BJ (cell line): ENCODE results near the gene SMIM12. TPM values are rescaled to one million over a fixed set of nuclear protein-coding genes. Genes with fewer than 3 reads are reported as not detected.

Experiments used
- CTCF ChIA-PET: fragments of 350-600 bp; formaldehyde crosslinking; extraction: SDS; loops from one replicate; lab custom pipeline; 2021; ENCODE audit warnings: antibody characterized with exemption, inconsistent platforms; lab: Yijun Ruan, JAX
- POLR2A ChIA-PET: fragments of 300-600 bp; sonication (Branson Sonifier 250); formaldehyde crosslinking; extraction: SDS; loops from one replicate; lab custom pipeline; 2021; ENCODE audit warnings: antibody characterized with exemption; lab: Charles Lee
- DNase-seq: peaks from one replicate; pipeline ENCODE4 v3.0.0-alpha.2; 2011; ENCODE audit warnings: low read depth
- H3K27me3 ChIP-seq: 2 replicates; pipeline ENCODE4 v1.6.0; 2011; ENCODE audit warnings: low read length; ENCODE audit not compliant: control insufficient read depth, insufficient read depth
- H3K36me3 ChIP-seq: 2 replicates; pipeline ENCODE4 v1.5.1; 2011; ENCODE audit warnings: low read length; ENCODE audit not compliant: control insufficient read depth, insufficient read depth
- H3K4me3 ChIP-seq: 2 replicates; pipeline ENCODE4 v1.5.1; 2011; ENCODE audit warnings: low read depth, mild to moderate bottlenecking, control low read depth, low read length
- polyA plus RNA-seq: library from polyadenylated mRNA; depleted of rRNA; stranded (reverse); fragments of >200 nt; gene quantifications from 2 replicates; pipeline ENCODE4 v1.2.3, GENCODE V29; 2011
- TF ChIP-seq, protein P1 (sequence below): IDR thresholded peaks from 2 replicates; pipeline ENCODE4 v1.5.1; 2011; ENCODE audit warnings: low read depth, mild to moderate bottlenecking, control low read depth, inconsistent platforms, low read length, moderate library complexity; ENCODE audit not compliant: insufficient read depth

The SMIM12 gene
- polyA plus RNA-seq, 1 experiment = 44.8 TPM

DNA sequence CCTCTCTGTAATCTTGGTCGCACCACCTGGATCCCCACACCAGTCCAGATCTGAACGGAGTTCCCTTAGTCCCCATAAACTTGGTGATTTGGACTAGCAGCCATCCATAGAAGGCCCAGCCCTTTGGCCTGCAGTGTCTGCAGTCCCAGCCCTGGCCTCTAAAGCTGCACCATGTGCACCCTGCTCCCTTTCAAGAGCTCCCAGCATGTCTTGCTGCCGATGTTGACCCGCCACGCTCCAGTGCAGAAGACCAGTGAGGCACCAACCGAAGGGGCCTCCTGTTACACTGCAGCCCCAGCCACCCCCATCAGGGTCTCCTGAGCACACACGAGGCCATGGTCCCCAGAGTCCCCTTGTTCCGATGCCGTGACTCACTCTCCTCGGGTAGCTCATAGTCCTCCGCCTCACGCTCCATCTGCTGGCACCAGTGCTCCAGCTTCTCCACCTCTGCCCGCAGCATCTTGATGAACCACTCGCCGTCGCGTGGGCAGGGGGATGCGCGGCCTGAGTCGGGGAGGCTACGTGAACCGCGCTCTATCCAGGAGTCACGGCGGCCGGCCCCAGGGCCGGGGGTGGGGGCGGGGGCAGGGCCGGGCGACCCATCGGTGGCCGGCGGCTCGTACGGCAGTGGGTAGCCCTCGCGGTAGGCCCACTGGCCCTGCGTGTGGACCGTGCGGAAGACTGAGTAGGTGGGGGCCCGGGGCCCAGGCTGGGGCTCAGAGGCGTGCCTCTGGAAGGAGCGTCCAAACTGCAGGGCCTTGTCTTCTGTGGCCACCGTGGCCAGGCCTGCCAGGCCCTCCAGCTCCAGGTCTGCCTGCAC is 8.9 kb upstream of the SMIM12 start:
- peaks cover 7% of the 10 kb centered on the region for H3K27me3 ChIP-seq
- TF ChIP-seq, protein P1, sequence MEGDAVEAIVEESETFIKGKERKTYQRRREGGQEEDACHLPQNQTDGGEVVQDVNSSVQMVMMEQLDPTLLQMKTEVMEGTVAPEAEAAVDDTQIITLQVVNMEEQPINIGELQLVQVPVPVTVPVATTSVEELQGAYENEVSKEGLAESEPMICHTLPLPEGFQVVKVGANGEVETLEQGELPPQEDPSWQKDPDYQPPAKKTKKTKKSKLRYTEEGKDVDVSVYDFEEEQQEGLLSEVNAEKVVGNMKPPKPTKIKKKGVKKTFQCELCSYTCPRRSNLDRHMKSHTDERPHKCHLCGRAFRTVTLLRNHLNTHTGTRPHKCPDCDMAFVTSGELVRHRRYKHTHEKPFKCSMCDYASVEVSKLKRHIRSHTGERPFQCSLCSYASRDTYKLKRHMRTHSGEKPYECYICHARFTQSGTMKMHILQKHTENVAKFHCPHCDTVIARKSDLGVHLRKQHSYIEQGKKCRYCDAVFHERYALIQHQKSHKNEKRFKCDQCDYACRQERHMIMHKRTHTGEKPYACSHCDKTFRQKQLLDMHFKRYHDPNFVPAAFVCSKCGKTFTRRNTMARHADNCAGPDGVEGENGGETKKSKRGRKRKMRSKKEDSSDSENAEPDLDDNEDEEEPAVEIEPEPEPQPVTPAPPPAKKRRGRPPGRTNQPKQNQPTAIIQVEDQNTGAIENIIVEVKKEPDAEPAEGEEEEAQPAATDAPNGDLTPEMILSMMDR = no peak
- DNase-seq = no peak
- CTCF ChIA-PET = interaction anchor here (0.8 to 4.2 kb wide), 4 partner anchors 9 to 34 kb away, joined by 3 to 29 read pairs (median 5); partner anchors contain the start of gene SMIM12
- no peaks in the 10 kb centered on the region for H3K36me3 ChIP-seq
- POLR2A ChIA-PET = no interaction called here
- H3K4me3 ChIP-seq = no peak overlapping the region

- Histone ChIP-seq H3K27me3 (peaks cover 7% of the 10 kb centered on the region), H3K4me3 (no peak overlapping the region), H3K36me3 (no peaks in the 10 kb centered on the region)
- TF ChIP-seq, protein P1 = no peak
- CTCF ChIA-PET = interaction anchor here (1.2 to 7.0 kb wide), 8 partner anchors 12 to 117 kb away, joined by 3 to 69 read pairs (median 10); partner anchors contain the start of gene TMEM35B
- POLR2A ChIA-PET = no interaction called here
- DNase-seq = no peak
Measured at GRCh38 chr1:34867415-34867814, 7.9 kb upstream of the SMIM12 start.

- TF ChIP-seq, protein P1 = no peak
- Histone ChIP-seq H3K36me3 (no peaks in the 10 kb centered on the region), H3K4me3 (peak overlapping the region; percentile 69; the same call in 1 of the 2 replicates), H3K27me3 (peaks cover 5% of the 10 kb centered on the region)
- POLR2A ChIA-PET = interaction anchor here (0.7 kb wide), 1 partner anchor 10 kb away, joined by 5 read pairs; no protein-coding TSS in a partner anchor
- CTCF ChIA-PET = interaction anchor here (1.0 to 7.0 kb wide), 17 partner anchors 8 to 212 kb away, joined by 3 to 69 read pairs (median 5); partner anchors contain the start of genes GJB3 and TMEM35B
- DNase-seq = no peak
Measured at GRCh38 chr1:34866762-34867109, 7.2 kb upstream of the SMIM12 start.

DNA sequence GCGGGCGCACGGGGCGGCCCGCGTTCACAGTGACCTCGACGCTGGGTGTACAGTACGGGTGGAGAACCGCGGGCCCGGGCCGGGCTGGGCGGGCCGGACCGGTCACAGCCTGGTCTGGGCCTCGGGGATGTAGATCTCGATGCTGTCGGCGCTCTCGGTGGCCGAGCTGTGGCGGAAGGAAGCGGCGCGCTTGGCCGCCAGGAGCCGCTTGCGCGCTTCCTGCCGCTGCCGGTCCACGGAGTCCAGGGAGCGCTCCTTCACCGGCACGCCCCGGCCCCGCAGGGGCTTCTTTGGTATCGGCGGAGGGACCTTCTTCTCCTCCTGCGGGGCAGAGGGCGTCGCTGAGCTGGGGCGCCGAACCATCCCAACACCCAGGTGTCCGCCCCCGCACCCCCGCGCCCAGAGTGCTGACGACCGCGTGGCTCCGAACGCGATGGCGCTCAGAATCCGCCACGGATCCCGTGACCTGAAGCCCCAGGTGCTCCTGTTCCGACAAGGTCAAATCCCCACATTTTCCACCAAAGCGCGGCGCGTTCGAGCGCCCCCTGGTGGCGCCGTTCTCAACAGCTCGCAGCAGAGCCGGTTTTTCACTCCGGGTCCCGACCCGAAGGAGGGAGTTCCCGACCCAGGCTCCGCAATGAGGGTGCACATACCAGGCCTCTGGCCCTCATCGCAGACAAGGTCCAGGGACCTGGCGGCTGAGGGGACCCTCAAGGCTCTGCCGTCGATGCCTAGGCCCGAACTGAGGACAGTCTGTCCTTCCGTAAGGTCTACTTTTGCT is 6.6 kb upstream of the SMIM12 start:
- H3K4me3 ChIP-seq = peak overlapping the region; percentile 69
- no peak for DNase-seq
- H3K27me3 ChIP-seq = peaks cover 5% of the 10 kb centered on the region
- TF ChIP-seq, protein P1 = peak; percentile 98
- H3K36me3 ChIP-seq = no peaks in the 10 kb centered on the region
- ChIA-PET POLR2A (interaction anchor here (0.7 kb wide), 1 partner anchor 9 kb away, joined by 5 read pairs; no protein-coding TSS in a partner anchor), CTCF (interaction anchor here (0.6 to 7.0 kb wide), 23 partner anchors 8 to 1373 kb away, joined by 3 to 69 read pairs (median 4); partner anchors contain the start of genes GJB3 and TMEM35B)
